Tongue (tissue), 2 donors: ENCODE measurements around the gene FBXO42. TPM values are rescaled to one million over a fixed set of nuclear protein-coding genes. Genes with fewer than 3 reads are reported as not detected.
"Not testable (repeated sequence)": the region's sequence is repeated elsewhere in the genome, so short reads cannot be mapped to it uniquely, and the experiment has no call there.

Source experiments
- DNase-seq: peaks from one replicate; pipeline ENCODE4 v3.0.0-alpha.2; 2015
- total RNA-seq: library from RNA; depleted of rRNA; stranded (reverse); fragments of >200 nt; gene quantifications from one replicate; pipeline ENCODE4 v1.2.3, GENCODE V29; 2014

FBXO42 gene
- total RNA-seq, 1 donor from 2014 or later, result 19.9 TPM

GRCh38 chr1:16260814-16261213 lies 91.5 kb downstream of the FBXO42 start:
- DNase-seq, result no peak

GRCh38 chr1:16258591-16259135 lies 93.6 kb downstream of the FBXO42 start:
- no peak for DNase-seq

GRCh38 chr1:16257968-16258367 lies 94.3 kb downstream of the FBXO42 start:
- DNase-seq, result no peak

- DNase-seq, result not testable (repeated sequence)
Observed at GRCh38 chr1:16257556-16257955, 94.7 kb downstream of the FBXO42 start.

GRCh38 chr1:16256478-16256877 lies 95.8 kb downstream of the FBXO42 start:
- no peak for DNase-seq

- no peak for DNase-seq
Observed at GRCh38 chr1:16254263-16254928, 97.9 kb downstream of the FBXO42 start.

- DNase-seq, result no peak
Observed at GRCh38 chr1:16253332-16253922, 98.9 kb downstream of the FBXO42 start.

GRCh38 chr1:16252912-16253311 lies 99.4 kb downstream of the FBXO42 start:
- no peak for DNase-seq

- DNase-seq, result no peak
Observed at GRCh38 chr1:16251381-16251780, 100.9 kb downstream of the FBXO42 start.

GRCh38 chr1:16250524-16251251 lies 101.6 kb downstream of the FBXO42 start:
- DNase-seq, result no peak

- DNase-seq, result no peak
Observed at GRCh38 chr1:16249596-16250241, 102.6 kb downstream of the FBXO42 start.

GRCh38 chr1:16248603-16249516 lies 103.4 kb downstream of the FBXO42 start:
- peak; percentile 92 for DNase-seq

- DNase-seq, result no peak
Observed at GRCh38 chr1:16248007-16248436, 104.3 kb downstream of the FBXO42 start.

GRCh38 chr1:16247441-16247840 lies 104.8 kb downstream of the FBXO42 start:
- no peak for DNase-seq

GRCh38 chr1:16246961-16247360 lies 105.3 kb downstream of the FBXO42 start:
- DNase-seq, result no peak

GRCh38 chr1:16246239-16246638 lies 106.0 kb downstream of the FBXO42 start:
- DNase-seq, result not testable (repeated sequence)

- DNase-seq, result no peak
Observed at GRCh38 chr1:16245476-16246196, 106.6 kb downstream of the FBXO42 start.

- no peak for DNase-seq
Observed at GRCh38 chr1:16244650-16245285, 107.5 kb downstream of the FBXO42 start.

GRCh38 chr1:16243936-16244649 lies 108.2 kb downstream of the FBXO42 start:
- DNase-seq, result peak; percentile 92

GRCh38 chr1:16243215-16243610 lies 109.1 kb downstream of the FBXO42 start:
- DNase-seq, result no peak
